Amniotic stem cell (primary cell): ENCODE data around the gene LDB2.

Experiments used
- DNase-seq: peaks from one replicate; lab custom pipeline; 2025; lab: John Stamatoyannopoulos, UW

The LDB2 gene

DNA sequence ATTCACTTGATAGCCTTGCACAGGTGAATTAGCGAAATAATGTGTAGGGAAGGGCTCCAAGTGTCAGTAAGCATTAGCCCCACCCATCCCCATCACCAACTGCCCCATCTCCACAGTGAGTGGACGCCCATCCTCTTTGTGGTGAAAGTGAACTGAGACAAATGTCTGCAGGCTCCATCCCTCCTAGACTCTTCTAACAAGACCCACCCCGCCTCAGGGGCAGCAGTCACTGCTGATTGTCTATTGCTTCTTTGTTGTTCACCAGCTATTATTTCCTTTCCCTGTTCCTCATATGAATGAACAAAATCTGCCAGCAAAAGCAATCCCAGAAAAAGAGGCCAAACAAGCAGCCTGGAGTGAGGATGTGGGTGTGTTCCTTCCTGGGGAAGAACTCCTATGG, 96.4 kb downstream of the LDB2 start:
- no peak for DNase-seq

DNA sequence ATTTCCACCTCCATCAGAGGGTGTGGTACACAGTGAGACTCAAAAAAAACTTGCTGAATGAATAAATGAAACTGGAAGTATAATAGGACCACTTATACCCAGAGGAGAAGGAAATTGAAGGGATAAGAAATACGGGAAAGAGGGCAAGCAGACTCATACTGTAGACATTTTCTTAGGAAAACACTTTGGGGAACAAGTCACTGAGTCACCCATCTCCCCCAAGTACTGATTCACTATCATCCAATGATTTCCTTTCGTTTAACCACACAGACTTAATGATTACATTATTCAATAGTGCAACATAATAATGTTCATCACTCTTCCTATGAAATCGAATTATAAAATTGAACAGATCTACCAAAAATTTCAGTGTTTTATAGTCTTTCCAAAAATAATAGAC, 97.1 kb downstream of the LDB2 start:
- DNase-seq, result no peak

DNA sequence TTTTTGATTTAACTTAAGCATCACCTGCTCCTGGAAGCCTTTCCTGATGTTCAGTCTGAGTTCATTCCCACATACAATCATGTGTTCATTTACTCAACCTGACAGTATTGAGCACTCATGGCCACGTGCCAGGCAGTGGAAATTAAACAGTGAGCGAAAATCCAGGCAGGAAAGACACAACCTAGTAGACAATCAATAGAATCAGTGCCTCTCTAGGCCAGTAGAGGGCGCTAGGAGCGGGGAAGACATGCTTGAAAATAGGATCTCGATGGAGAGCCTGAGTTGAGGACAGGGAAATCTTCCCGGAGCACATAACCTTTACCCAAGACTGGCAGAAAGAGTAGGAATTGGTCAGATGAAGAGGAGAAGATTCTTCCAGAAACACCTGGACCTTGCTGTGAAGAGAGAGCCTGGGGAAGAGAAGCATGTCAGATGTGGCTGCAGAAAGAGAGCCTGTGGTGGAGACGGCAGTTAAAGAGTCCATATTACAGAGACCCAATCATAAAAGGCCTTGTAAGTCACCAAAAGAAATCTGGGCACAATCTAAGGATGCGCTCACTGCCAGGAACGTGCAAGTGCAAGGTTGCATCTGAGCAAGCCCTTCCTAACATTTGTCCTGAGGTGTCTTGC, 103.5 kb downstream of the LDB2 start:
- peak; percentile 39 for DNase-seq

DNA sequence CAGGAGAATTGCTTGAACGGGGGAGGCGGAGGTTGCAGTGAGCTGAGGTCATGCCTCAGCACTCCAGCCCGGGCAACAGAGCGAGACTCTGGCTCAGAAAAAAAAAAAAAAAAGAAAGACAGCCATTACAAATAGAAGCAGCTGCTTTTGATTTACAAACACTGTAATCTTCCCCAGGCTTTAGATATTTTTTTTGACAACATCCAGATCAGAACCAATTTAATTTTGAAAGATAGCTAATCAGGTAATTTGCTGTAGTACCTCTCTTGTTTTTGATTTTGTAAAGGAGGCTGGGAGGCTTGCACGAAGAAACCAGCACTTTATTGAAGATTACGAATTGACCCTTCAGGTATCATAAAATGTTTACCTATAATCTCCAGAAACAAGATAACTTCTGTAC, 107.0 kb downstream of the LDB2 start:
- no peak for DNase-seq

DNA sequence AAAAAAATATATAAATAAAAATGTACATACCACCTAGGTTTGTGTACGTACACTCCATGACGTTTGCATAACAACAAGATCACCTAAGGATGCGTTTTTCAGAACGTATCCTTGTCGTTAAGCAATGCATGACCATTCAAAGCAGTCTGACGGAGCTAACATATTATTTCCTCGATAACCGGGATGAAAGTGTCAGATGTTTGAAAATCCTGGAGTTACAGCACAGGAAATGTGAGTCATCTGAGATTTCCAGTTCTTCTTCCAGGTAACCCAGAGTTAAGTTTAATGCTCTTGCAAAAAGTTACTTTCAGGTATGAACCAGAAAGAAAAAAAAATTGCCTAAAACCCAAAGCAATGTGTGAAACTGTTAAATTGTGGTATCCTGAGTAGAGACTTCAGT, 107.9 kb downstream of the LDB2 start:
- no peak for DNase-seq

DNA sequence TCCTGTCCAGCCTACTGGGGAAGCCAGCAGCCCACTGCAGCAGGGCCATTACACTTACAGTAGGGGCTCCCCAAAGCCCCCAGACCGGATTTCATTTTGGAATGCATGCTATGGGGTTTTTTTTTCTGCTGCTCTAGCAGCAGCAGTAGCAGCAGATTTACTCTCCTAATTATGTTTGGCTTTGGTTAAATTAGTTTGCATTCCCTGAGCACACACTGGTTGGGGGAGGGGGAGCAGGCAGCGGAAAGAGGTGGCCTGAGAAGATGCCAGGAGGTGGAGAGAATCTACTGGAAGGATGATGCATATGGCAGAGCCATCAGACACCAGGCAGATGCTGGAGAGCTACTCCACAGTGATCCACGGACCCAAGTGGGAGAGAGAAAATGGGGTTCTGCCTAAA, 109.6 kb downstream of the LDB2 start:
- DNase-seq, result no peak

DNA sequence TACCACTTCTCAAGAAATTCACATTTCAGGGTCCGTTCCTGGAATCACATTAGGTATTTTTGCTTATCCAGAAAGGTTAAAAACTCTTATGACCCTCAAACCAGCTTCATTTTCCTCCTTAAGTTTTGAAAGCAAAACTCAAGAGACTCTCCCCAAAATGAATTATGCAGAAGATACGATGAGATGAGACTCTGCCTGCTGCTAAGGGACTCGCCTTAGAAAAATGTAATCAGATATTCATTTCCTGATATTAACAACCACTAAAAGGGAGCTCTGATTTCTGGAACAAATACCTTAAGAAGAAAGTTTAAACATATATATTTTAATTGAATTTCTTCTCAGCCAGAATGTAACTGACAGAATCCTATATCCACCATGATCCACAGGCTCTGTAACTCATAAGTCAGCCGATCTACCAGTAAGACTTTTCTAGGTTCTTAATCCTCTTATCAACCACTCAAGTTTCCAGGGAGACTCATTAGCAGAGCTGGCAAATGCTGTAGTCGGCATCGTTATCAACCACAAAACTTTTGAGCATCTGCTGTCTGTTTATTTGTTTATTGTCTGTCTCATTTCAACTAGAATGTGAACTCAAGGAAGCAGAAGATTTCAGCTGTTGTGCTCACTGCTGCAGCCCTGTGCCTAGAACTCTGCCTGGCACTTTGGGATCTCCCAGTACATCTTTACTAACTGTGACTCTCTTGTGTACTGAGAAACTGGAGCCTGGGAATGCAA, 112.5 kb downstream of the LDB2 start:
- DNase-seq, result peak; percentile 31

DNA sequence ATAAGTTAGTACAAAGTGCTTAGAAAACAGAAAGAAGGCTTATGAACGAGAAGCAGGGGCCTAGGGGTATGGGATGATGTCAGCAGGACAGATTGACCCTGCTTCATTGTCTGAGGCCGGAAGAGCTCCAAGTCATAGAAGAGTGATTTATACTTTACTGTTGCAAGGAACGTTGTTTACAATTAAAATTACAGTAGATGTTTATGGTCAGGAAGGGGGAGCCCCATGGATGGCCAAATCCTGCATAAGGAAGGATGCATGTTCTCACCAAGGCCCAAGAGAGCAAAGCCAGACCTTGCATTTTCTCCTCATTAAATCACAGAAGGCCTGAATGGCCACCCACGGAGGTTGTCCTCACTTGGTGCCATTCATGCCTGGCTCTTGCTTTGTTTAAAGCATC, 115.3 kb downstream of the LDB2 start:
- no peak for DNase-seq

DNA sequence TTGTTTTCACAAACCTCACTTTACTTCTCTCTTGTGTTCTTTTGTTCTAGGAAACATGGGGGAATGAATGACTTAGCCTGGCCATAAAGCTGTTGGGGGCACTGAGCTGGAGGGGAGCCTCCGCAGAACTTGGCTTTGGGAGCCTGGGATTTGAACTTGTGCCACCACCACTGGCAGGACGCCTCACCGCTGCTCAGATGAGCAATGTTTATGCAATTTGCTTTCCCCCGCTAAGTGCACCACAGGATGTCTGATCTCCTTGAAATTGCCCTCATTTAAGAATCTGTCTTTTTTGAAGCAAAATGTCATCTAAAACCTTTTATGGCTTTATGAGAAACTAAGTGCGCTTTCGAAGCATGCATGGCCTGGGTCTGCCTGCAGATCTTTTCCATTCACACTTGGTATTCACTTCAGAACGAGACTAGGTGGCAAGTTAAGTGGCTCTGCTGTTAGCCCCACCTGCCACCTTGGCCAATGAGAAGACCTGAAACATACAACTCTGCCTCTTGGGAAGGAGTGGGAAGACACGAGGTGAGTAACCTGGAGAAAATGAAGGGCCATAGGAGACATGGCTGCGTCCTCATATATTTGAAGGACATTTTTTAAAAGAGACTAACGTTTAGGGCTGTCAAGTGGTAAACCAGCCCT, 119.3 kb downstream of the LDB2 start:
- no peak for DNase-seq

DNA sequence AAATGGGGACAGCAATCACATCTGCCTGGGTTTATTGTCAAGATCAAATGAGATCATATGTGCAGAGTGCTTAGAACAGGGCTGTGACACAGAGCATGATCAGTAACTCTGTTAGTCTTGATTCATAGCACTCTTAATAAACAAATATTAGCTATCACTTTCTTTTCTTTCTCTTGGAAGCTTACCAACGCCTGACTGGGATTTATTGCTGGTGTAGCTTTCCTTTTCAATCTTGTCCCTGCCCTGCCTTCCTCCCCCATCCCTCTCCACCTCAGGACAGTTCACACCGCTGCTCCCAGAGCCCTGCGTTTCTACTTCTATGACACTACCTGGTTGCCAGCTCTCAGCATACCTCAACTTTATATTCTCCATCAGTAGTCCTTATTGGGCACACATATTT, 120.7 kb downstream of the LDB2 start:
- DNase-seq, result no peak

DNA sequence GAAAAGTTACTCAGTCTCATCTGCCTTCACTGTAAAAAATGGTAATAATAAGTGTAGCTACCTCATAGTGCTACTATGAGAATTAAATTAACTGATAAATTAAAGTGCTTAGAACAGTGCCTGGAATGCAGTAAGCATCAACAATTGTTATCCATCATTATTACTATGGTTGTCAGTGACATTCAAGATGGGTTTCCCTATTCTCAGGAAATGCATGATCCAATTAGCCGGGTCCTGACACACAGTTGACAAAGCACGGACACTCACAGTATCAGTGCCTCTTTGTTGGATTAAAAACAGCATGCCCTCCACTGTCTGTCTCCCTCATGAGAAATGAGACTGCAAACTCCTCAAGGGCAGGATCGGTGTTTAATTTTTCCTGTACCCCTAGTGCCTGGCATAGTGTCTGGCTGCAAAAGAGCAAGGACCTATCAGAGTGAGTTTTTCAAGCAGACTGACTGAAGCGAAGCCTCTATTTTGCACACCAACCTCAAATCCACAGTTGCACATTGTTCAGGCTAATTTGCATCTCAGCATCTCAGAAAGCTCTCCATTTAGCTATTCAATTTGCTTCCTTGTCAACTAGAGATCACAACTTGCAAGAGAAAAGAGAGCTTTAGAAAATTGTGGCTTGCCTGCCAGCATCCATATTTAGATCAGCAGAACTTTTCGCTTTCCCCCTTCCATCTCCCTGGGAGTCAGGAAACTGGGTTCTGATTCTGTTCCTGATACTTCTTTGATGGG, 122.9 kb downstream of the LDB2 start:
- DNase-seq, result no peak

DNA sequence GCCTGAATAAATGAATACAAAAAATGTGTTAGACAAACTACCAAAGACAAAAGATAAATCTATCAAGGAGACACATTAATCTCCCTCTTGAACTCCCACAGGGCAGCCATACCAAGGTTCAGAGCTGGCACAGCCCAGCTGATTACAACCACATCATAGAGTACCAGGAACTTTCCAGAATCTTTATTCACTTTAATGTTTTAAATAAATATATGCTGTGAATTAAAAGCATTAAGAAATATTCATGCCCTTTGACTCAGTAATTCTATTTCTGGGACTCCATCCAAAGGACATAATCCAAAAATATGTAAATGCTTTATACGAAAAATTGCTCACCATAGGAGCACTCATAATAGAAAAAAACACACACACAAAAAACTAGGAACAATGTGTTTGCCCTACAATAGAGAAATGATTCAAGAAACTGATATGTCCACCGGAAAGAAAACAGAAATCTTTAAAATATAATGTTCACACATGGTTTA, 126.0 kb downstream of the LDB2 start:
- no peak for DNase-seq

DNA sequence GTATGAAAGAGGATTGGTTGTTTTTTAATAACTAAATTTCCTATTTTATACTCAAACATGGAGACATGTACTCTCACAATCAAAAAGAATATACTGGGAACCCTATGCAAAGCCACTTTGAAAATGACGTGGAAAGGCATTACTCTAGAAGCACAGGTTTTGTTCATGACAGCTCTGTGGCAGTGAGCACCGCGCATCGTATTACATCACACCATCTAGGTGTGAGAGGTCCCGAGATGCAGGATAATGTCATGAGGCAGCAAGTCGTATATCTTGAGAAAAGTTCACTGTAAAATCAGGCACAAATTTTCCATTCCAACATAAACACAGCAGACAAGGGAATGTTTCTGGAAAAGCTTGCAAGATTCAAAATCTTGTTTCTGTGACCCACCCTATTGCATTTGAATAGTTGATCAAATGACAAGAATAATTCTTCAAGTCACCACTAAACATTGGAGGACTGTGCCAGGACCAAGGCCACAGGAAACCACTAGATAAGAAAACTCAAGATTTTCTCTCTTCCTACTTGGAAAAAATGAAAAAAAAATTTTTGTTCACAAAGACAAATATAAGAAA, 127.6 kb downstream of the LDB2 start:
- DNase-seq, result no peak

DNA sequence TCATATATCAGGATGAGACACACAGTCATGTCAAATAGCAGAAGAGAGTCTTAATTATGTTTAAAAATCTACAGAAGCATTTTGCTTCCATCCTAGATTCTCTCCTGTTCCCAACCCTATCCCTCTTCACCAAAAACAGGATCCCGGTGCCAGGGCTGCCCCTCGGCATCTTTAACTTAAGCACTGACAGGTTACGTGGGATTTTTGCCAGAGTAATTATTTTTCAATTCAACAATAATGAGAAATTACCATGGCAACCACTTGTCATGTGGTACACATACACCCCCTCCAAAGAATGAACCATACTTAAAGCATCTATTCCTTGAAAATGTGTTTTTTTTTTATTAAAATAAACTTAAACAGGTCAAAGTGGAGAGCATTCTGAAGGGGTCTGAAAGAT, 130.6 kb downstream of the LDB2 start:
- DNase-seq, result no peak

DNA sequence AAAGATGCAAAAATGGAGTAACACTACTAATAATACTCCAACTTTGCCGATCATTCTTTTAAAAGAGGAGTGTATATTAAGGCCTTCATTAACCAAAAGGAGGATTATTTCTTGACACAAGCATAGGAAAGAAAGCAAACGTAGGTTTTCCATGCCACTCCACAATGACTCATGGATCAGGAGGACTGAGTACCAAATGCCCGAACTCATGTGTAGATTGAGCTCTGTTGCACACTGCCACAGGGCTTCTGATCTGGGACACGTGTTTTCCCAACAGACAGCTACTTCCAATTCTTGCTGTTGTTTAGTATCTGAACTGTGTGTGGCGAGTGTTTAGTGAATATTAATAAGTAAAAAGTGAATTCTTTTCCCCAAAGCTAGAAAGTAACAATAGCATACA, 131.2 kb downstream of the LDB2 start:
- no peak for DNase-seq

DNA sequence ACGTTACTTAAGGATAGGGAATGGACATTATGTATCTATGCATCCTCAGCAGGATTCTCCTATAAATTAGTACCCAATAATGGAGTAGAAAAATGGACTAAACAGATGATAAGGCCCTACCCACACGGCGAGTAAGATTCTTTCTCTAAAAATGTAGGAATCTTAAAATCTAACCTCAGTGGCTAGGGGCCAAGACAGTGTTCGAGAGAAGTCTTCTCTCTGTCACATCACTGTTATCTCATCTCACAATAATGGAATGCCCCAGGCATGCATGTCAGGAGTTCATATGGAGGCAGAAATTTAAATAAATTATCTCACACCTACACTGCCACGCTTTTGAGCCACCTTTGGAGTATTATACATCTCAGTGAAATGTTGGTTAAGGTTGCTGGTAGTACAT, 132.9 kb downstream of the LDB2 start:
- DNase-seq, result no peak

DNA sequence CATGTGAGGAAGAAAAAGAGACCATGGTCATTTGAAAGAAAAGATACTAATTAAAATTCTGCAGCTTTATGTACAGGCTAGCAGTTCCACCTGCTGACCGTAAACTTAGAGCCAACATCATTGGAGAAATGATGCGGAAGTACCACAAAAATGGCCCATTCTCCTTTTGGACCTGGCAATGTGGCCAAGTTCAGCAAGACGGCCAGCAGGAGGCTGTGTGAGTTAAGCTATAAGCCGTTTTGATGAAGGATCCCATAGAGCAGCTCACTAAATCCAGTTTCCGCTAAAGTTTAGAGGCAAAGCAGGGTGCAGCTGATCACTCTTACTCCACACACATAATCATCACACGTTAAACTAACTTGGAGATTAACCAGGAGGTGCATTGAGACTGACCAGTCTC, 133.8 kb downstream of the LDB2 start:
- no peak for DNase-seq

DNA sequence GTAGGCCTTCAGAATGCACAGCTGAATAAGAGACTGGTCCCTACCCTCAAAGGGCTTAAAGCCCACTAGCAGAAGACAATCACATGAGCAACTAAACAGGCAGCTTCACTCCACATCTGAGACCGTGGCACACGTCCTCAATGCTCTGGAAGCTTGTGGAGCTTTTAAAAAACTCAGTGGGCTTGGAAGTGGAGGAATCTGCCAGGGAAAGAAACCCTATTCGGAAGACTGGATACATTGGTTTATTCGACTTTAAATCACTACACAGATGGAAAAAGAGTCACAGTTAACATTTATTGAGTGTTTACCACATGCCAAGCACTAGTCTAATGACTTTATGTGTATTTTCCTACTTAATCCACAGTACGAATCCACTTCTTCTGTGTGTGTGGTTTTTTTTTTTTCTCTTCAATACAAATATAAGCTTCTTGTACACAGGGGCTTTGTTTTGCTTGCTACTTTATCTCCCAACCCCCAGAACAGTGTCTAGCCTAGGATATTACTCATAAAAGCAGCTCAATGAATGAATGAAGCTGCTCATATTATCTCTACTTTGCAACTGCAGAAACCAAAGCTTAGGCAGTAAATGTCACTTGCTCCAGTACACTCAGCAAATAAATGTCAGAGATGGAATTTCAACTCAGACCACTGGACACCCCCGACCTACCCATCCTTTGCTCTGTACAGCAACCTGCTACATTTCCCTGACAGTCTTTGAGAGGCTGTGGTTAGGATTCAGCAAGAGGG, 137.7 kb downstream of the LDB2 start:
- DNase-seq, result no peak

DNA sequence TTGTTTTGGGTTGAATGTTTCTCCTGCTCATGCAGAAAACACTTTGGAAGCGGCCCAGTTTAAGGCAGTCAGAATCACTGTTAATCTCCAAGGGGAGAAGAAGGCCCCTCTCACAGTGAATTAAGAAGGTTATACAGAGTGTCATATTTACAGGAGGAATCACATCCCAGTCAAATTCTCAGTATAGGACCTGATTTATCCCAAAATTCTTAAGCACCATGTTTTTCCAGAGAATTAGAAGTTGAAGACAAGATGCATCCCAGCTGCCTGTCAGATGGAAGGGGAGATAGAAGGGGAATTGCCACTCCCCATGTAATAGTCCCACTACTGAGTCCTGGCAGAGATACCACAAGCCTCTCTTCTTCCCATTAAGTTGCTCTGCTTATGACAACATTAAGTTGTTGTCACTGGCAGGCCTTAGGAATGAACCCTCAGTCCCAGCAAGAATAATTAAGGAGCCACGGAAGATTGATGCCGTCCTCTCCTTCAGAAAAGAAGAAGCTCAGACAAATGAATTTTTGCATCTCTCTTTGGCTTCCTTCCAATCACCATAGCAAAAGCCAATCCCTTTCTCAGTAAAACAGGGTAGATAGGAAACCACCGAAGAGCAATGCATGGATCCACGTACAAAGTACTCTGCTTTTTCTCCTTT, 138.4 kb downstream of the LDB2 start:
- no peak for DNase-seq

DNA sequence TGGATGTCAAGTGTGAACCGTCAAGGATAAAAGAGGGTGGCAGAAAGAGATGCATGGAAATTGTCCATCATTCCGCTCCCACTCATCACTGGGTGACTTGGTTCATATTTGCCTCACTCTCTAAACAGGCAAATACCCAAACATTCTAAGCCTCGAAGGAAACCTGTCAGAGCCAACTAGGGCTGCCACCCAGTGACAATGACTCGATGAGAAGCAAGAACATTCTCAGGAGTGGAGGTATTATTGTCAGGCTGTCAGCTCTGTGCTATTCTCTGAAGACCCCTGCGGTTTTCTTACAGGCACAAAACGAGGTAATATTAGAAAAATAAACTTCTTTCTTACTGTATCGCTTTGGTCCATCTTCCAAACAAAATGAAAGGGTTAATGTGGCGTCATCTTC, 139.6 kb downstream of the LDB2 start:
- DNase-seq, result no peak

DNA sequence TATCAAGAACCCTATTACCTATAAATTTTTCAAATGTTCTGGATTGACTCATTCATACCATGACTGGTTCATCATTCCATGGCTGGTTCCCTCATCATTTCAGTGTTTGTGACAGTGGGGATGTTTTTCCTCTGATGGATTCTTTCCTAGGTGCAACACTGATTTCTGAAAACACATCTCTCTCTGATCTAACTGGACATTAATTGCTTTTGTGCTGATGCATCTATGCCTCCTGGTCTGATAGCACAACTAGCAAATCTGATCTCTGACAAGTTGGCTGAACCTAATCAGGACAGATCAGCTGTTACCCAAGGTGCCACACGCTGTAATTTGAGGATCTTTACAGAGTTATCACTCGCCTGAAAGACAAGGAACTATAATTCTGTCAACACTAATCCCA, 140.2 kb downstream of the LDB2 start:
- DNase-seq, result no peak
